Keratinocyte (primary cell): ENCODE measurements around the gene PTPRD.

Source experiments
- CTCF ChIP-seq, 3 experiments: IDR thresholded peaks in 1 of 3; conservative IDR thresholded peaks in 1 of 3; optimal IDR thresholded peaks in 1 of 3; 2 replicates in 2 of 3; 3 replicates in 1 of 3; pipeline versions ENCODE3 to v1.5.1; 2011; ENCODE audit warnings: low read length in 3 of 3, mild to moderate bottlenecking in 3 of 3, moderate library complexity in 2 of 3, control low read depth in 1 of 3, inconsistent platforms in 1 of 3; ENCODE audit not compliant: insufficient read depth in 2 of 3; ENCODE audit errors: extremely low read depth in 1 of 3
- EZH2 ChIP-seq: IDR thresholded peaks from one replicate; pipeline ENCODE4 v1.6.1; 2012; ENCODE audit warnings: inconsistent platforms, mild to moderate bottlenecking, low read length, moderate library complexity

GRCh38 chr9:9552665-9553064, 1060.1 kb downstream of the PTPRD start:
- no peak for TF ChIP-seq CTCF (optimal IDR thresholded peaks at IDR 0.05 in 1 of 3, IDR thresholded peaks at IDR 0.05 in 1 of 3, conservative IDR thresholded peaks at IDR 0.05 in 1 of 3; ENCODE audit: extremely low read depth in 1 of 3, insufficient read depth in 2 of 3, low read length in 3 of 3)
- TF ChIP-seq EZH2 = no peak
